ENCODE data around the gene NFKBIZ. TPM values are rescaled to one million over a fixed set of nuclear protein-coding genes. Genes with fewer than 3 reads are reported as not detected.

NFKBIZ gene
- total and polyA plus RNA-seq, 9 of the 15 experiments (the other 6 are each of a cell fraction or from before 2014, with no cell fraction given), result 1.2 to 13.7 (median 5.7) TPM

DNA sequence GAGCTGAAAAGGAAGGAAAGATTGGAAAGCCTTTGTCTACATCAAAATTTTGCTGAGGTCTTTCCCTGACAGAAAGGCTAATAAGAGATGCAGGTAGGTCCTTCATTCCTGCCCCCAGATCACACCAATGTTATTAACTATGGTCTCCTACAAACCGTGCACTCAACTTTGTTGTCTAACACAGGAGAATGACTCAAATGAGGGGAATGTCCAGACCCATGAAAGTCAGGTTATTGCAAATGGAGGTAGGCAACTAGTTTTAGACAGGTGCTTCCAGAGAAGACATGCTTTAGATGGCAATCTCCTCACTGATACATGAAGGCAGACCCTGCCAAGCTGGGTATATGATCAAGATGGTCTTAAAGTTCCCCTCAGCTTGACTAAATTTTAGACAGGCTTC lies 51.0 kb downstream of the NFKBIZ start:
- ChIA-PET CTCF (ENCODE audit: low intra/inter-chr PET ratio) (no interaction called here), POLR2A (interaction anchor here (0.7 kb wide), 1 partner anchor 11 kb away, joined by 3 read pairs; no protein-coding TSS in a partner anchor)
- no TSS peak for BruUV-seq (replicated peaks)
- in situ Hi-C loops (cut with MboI), result no loop called here
- Histone ChIP-seq H3K4me1 (replicated peaks in 1 of 2; ENCODE audit: control insufficient read depth in 2 of 2, insufficient read depth in 2 of 2, low read length in 2 of 2) (no peaks in the 10 kb centered on the region), H4K20me1 (replicated peaks; ENCODE audit: control insufficient read depth, insufficient read depth, low read length) (no peaks in the 10 kb centered on the region), H3K9me1 (ENCODE audit: control insufficient read depth, insufficient read depth, low read length) (no peaks in the 10 kb centered on the region), H3K27me3 (ENCODE audit: control insufficient read depth in 2 of 2, insufficient read depth in 2 of 2, low read length in 2 of 2) (no peaks in the 10 kb centered on the region), H2AFZ (ENCODE audit: low read depth, low read length) (no peak overlapping the region), H3K36me3 (ENCODE audit: control insufficient read depth, insufficient read depth, low read length) (no peaks in the 10 kb centered on the region), H3K27ac (ENCODE audit: extremely low read depth, low read depth, low read length) (no peak overlapping the region), H3K9ac (ENCODE audit: insufficient read depth in 1 of 2, low read depth in 2 of 2, low read length in 2 of 2) (no peak overlapping the region), H3K4me2 (ENCODE audit: insufficient read depth, low read length) (no peak overlapping the region), H3K9me3 (replicated peaks; ENCODE audit: control insufficient read depth, insufficient read depth, low read depth, low read length) (no peaks in the 10 kb centered on the region), H3K4me3 (no peak overlapping the region), H3K79me2 (ENCODE audit: control insufficient read depth, insufficient read depth, low read length) (no peaks in the 10 kb centered on the region)
- intact Hi-C loops (cut with micrococcal nuclease), result no loop called here
- no peak for FAIRE-seq
- no peak for DNase-seq (ENCODE audit: extremely low read depth in 1 of 4, low spot score in 3 of 4)
- WGBS (ENCODE audit: insufficient coverage, low coverage, missing lambda C conversion rate), result 14% methylated on average over 1 of the region's 1 CpG
- ATAC-seq, result no peak
- TF ChIP-seq FOXA1 (IDR thresholded peaks at IDR 0.05; ENCODE audit: borderline replicate concordance) (no peak), MAFK (IDR thresholded peaks at IDR 0.05; ENCODE audit: low read length) (no peak), HDAC6 (IDR thresholded peaks at IDR 0.05; ENCODE audit: low read depth, low read length) (no peak), TBL1XR1 (IDR thresholded peaks at IDR 0.05; ENCODE audit: low read length in 2 of 2) (no peak), HSF4 (CRISPR knock-in tag; IDR thresholded peaks at IDR 0.05; ENCODE audit: borderline replicate concordance) (no peak), PRPF4 (IDR thresholded peaks at IDR 0.05; ENCODE audit: insufficient read depth, low read depth, low read length, poor library complexity, severe bottlenecking) (no peak), EZH2 (IDR thresholded peaks at IDR 0.05; ENCODE audit: borderline replicate concordance, low read depth, low read length) (no peak), NFATC3 (IDR thresholded peaks at IDR 0.05) (no peak), ILF3 (IDR thresholded peaks at IDR 0.05; ENCODE audit: borderline replicate concordance) (no peak), CBX1 (IDR thresholded peaks at IDR 0.05; ENCODE audit: low read depth) (no peak), SPI1 (IDR thresholded peaks at IDR 0.05; ENCODE audit: borderline replicate concordance, low read depth, low read length) (no peak), STAG1 (CRISPR knock-in tag; IDR thresholded peaks at IDR 0.05; ENCODE audit: borderline replicate concordance) (no peak), MAX (CRISPR knock-in tag; IDR thresholded peaks at IDR 0.05) (no peak)
- TF ChIP-seq, protein P1, sequence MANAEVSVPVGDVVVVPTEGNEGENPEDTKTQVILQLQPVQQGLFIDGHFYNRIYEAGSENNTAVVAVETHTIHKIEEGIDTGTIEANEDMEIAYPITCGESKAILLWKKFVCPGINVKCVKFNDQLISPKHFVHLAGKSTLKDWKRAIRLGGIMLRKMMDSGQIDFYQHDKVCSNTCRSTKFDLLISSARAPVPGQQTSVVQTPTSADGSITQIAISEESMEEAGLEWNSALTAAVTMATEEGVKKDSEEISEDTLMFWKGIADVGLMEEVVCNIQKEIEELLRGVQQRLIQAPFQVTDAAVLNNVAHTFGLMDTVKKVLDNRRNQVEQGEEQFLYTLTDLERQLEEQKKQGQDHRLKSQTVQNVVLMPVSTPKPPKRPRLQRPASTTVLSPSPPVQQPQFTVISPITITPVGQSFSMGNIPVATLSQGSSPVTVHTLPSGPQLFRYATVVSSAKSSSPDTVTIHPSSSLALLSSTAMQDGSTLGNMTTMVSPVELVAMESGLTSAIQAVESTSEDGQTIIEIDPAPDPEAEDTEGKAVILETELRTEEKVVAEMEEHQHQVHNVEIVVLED (CRISPR knock-in tag; IDR thresholded peaks at IDR 0.05), result no peak
- TF ChIP-seq, protein P2, sequence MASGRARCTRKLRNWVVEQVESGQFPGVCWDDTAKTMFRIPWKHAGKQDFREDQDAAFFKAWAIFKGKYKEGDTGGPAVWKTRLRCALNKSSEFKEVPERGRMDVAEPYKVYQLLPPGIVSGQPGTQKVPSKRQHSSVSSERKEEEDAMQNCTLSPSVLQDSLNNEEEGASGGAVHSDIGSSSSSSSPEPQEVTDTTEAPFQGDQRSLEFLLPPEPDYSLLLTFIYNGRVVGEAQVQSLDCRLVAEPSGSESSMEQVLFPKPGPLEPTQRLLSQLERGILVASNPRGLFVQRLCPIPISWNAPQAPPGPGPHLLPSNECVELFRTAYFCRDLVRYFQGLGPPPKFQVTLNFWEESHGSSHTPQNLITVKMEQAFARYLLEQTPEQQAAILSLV (tag; IDR thresholded peaks at IDR 0.05), result no peak
- TF ChIP-seq, protein P3, sequence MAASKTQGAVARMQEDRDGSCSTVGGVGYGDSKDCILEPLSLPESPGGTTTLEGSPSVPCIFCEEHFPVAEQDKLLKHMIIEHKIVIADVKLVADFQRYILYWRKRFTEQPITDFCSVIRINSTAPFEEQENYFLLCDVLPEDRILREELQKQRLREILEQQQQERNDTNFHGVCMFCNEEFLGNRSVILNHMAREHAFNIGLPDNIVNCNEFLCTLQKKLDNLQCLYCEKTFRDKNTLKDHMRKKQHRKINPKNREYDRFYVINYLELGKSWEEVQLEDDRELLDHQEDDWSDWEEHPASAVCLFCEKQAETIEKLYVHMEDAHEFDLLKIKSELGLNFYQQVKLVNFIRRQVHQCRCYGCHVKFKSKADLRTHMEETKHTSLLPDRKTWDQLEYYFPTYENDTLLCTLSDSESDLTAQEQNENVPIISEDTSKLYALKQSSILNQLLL (CRISPR knock-in tag; IDR thresholded peaks at IDR 0.05; ENCODE audit: borderline replicate concordance), result no peak
